K562 treated with DMSO at 1 percent for 48 hours (cell line): ENCODE measurements around the gene THAP12. TPM values are rescaled to one million over a fixed set of nuclear protein-coding genes. Genes with fewer than 3 reads are reported as not detected.

ENCODE experiments used
- total RNA-seq: library from RNA; unstranded; fragments of 300-600 nt; gene quantifications from 2 replicates; pipeline ENCODE4 v1.2.3, GENCODE V29; 2022; ENCODE audit warnings: low replicate concordance; ENCODE audit errors: extremely low read depth

The THAP12 gene, protein sequence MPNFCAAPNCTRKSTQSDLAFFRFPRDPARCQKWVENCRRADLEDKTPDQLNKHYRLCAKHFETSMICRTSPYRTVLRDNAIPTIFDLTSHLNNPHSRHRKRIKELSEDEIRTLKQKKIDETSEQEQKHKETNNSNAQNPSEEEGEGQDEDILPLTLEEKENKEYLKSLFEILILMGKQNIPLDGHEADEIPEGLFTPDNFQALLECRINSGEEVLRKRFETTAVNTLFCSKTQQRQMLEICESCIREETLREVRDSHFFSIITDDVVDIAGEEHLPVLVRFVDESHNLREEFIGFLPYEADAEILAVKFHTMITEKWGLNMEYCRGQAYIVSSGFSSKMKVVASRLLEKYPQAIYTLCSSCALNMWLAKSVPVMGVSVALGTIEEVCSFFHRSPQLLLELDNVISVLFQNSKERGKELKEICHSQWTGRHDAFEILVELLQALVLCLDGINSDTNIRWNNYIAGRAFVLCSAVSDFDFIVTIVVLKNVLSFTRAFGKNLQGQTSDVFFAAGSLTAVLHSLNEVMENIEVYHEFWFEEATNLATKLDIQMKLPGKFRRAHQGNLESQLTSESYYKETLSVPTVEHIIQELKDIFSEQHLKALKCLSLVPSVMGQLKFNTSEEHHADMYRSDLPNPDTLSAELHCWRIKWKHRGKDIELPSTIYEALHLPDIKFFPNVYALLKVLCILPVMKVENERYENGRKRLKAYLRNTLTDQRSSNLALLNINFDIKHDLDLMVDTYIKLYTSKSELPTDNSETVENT
- not detected in 2 replicates for total RNA-seq

DNA sequence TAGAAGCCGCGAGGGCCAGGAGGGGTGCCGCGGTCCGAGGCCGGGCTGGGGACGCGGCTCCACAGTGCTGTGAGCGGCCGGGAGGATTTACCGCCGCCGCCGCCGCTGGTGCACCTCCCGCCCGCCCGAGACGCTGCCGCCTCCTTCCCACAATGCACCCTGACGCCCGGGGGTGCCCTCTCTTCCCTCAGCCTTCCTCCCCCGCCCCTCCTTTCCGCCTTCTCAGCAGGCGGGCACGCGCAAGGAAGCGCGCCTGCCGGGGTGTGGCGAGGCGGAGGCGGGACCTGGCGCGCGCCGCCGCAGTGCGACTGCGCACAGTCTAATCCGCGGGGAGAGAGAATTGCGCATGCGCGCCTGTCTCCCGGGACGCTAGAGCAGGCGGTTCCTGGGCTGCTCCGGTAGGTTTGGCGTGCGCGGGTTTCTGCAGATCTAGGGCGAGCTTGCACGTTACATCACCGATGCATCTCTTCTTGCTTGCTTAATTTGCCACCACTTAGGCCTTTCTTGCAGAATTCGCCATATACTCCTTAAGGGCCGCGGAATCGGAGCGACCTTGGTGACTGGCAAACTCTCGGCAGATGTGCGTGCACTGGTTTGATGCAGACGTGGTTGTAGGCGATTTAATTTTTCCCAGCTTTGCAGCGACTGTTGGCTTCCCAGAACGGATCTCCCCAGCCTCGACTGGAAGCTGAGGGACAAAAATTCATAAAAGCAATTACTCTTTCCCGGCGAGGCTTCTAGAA is at the start of gene THAP12, which contains the start of gene GVQW3:
TSS of gene THAP12 (minus strand) at position 156 of the 743 bp plus-strand sequence. CDS start 296 bp downstream, outside the sequence.
TSS of gene GVQW3 (plus strand) at position 347 of the 743 bp plus-strand sequence. CDS start 506 bp downstream, outside the sequence.

Other genes with a start within 250 kb of the THAP12 start
- gene WNT11, start 174.6 kb downstream of the THAP12 start, total RNA-seq: not detected in 2 replicates
- gene GVQW3, start 191 bp upstream of the THAP12 start, total RNA-seq: not detected in 2 replicates
- gene EMSY, start 63.9 kb upstream of the THAP12 start, total RNA-seq: not detected in 2 replicates